ENCODE measurements around the gene MICU1. TPM values are rescaled to one million over a fixed set of nuclear protein-coding genes. Genes with fewer than 3 reads are reported as not detected.
"Not testable (repeated sequence)": the region's sequence is repeated elsewhere in the genome, so short reads cannot be mapped to it uniquely, and the experiment has no call there.

MICU1 gene
- total and polyA plus RNA-seq, 2 donors (not counting 3 experiments of a cell fraction or from before 2014, with no cell fraction given), result 27.5 to 48.0 TPM

DNA sequence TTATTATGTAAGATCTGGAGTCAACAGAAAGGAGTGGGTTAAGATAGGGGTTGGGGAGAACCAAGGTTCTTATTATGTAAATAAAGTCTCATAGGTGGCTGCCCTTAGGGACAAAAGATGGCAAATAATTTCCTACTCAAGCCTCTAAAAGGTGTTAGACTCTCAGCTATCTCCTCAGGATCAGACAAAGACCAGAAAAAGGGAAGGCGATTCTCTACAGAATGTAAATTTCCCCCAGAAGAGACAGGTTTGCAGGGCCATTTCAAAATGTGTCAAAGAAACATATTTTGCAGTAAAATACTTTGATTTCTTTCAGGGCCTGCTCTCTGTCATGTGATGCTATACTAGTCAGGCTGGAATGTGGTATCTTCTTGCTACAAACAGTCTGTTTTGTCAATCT lies 80.3 kb downstream of the MICU1 start:
- Histone ChIP-seq H2AFZ (ENCODE audit: low read depth, low read length) (no peak overlapping the region), H3K27me3 (ENCODE audit: control insufficient read depth in 2 of 2, insufficient read depth in 2 of 2, low read length in 2 of 2) (no peaks in the 10 kb centered on the region), H3K4me1 (ENCODE audit: control insufficient read depth, extremely low read depth, insufficient read depth, low read length) (no peaks in the 10 kb centered on the region), H4K20me1 (replicated peaks; ENCODE audit: control insufficient read depth, extremely low read depth, insufficient read depth, low read length) (no peaks in the 10 kb centered on the region), H3K9me1 (replicated peaks; ENCODE audit: control insufficient read depth, extremely low read depth, insufficient read depth, low read length) (no peaks in the 10 kb centered on the region), H3K9ac (replicated peaks; ENCODE audit: extremely low read depth, insufficient read depth, low read length) (no peak overlapping the region), H3K27ac (ENCODE audit: insufficient read depth, low read depth, low read length) (no peak overlapping the region), H3K4me2 (ENCODE audit: insufficient read depth, low read length) (no peak overlapping the region), H3K9me3 (replicated peaks; ENCODE audit: control insufficient read depth, insufficient read depth, low read length) (peaks cover 2% of the 10 kb centered on the region), H3K36me3 (ENCODE audit: control insufficient read depth in 2 of 2, extremely low read depth in 1 of 2, insufficient read depth in 2 of 2, low read length in 2 of 2) (peaks cover 0 to 5% of the 10 kb centered on the region in 2 experiments), H3K4me3 (replicated peaks in 1 of 3; ENCODE audit: insufficient read depth in 1 of 3, low read depth in 1 of 3, low read length in 3 of 3) (no peak overlapping the region), H3K79me2 (ENCODE audit: control insufficient read depth, insufficient read depth, low read length) (no peaks in the 10 kb centered on the region)
- TF ChIP-seq MYC (IDR thresholded peaks at IDR 0.05; ENCODE audit: low read depth, low read length) (no peak), JUN (IDR thresholded peaks at IDR 0.05; ENCODE audit: borderline replicate concordance, insufficient read depth, insufficient read length, low read depth) (no peak), GATA2 (IDR thresholded peaks at IDR 0.05; ENCODE audit: insufficient read depth, insufficient read length, low read depth, low read length) (no peak), POLR2AphosphoS5 (IDR thresholded peaks at IDR 0.05; ENCODE audit: insufficient read depth, low read depth, low read length) (no peak), FOS (IDR thresholded peaks at IDR 0.05; ENCODE audit: borderline replicate concordance, insufficient read depth, low read length) (no peak), EZH2 (IDR thresholded peaks at IDR 0.05; ENCODE audit: borderline replicate concordance, low read depth, low read length, severe bottlenecking) (no peak), POLR2A (IDR thresholded peaks at IDR 0.05; ENCODE audit: low read depth, low read length) (no peak)
- TF ChIP-seq, protein P1, sequence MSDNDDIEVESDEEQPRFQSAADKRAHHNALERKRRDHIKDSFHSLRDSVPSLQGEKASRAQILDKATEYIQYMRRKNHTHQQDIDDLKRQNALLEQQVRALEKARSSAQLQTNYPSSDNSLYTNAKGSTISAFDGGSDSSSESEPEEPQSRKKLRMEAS (IDR thresholded peaks at IDR 0.05; ENCODE audit: insufficient read depth, insufficient read length), result no peak
- TF ChIP-seq, protein P2, sequence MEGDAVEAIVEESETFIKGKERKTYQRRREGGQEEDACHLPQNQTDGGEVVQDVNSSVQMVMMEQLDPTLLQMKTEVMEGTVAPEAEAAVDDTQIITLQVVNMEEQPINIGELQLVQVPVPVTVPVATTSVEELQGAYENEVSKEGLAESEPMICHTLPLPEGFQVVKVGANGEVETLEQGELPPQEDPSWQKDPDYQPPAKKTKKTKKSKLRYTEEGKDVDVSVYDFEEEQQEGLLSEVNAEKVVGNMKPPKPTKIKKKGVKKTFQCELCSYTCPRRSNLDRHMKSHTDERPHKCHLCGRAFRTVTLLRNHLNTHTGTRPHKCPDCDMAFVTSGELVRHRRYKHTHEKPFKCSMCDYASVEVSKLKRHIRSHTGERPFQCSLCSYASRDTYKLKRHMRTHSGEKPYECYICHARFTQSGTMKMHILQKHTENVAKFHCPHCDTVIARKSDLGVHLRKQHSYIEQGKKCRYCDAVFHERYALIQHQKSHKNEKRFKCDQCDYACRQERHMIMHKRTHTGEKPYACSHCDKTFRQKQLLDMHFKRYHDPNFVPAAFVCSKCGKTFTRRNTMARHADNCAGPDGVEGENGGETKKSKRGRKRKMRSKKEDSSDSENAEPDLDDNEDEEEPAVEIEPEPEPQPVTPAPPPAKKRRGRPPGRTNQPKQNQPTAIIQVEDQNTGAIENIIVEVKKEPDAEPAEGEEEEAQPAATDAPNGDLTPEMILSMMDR (IDR thresholded peaks at IDR 0.05; ENCODE audit: extremely low read depth in 1 of 2, insufficient read depth in 1 of 2, low read depth in 1 of 2, low read length in 2 of 2), result no peak
- dilution Hi-C loops (cut with MboI; ENCODE audit: extremely low pct_ligation_motif_present, low sequenced_read_pairs) (no loop called here), intact Hi-C loops (cut with micrococcal nuclease) (no loop called here)
- ChIA-PET CTCF (no interaction called here), POLR2A (no interaction called here)
- BruUV-seq (replicated peaks), result no TSS peak
- no peak for FAIRE-seq
- DNase-seq (ENCODE audit: low read depth, low spot score), result no peak

DNA sequence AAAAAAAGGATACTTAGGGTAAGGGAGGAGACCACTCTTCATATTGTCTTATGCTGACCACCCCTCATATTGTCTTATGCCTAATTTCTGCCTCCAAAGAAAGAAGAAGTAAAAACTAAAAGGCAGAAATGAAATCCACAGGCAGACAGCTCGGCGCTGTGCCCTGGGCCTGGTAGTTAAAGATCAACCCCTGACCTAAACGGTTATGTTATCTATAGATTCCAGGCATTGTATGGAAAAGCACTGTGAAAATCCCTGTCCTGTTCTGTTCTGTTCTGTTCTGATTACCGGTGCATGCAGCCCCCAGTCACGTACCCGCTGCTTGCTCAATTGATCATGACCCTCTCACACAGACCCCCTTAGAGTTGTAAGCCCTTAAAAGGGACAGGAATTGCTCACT lies 82.0 kb downstream of the MICU1 start:
- H3K27ac ChIP-seq (ENCODE audit: insufficient read depth, low read depth, low read length); H3K27me3 ChIP-seq (ENCODE audit: control insufficient read depth in 2 of 2, insufficient read depth in 2 of 2, low read length in 2 of 2); DNase-seq (ENCODE audit: low read depth, low spot score); BruUV-seq (replicated peaks); H3K36me3 ChIP-seq (ENCODE audit: control insufficient read depth in 2 of 2, extremely low read depth in 1 of 2, insufficient read depth in 2 of 2, low read length in 2 of 2); H4K20me1 ChIP-seq (replicated peaks; ENCODE audit: control insufficient read depth, extremely low read depth, insufficient read depth, low read length); dilution Hi-C loops (cut with MboI; ENCODE audit: extremely low pct_ligation_motif_present, low sequenced_read_pairs); H3K4me3 ChIP-seq (replicated peaks in 1 of 3; ENCODE audit: insufficient read depth in 1 of 3, low read depth in 1 of 3, low read length in 3 of 3); H3K4me2 ChIP-seq (ENCODE audit: insufficient read depth, low read length); H3K4me1 ChIP-seq (ENCODE audit: control insufficient read depth, extremely low read depth, insufficient read depth, low read length); H3K9ac ChIP-seq (replicated peaks; ENCODE audit: extremely low read depth, insufficient read depth, low read length); H2AFZ ChIP-seq (ENCODE audit: low read depth, low read length); CTCF ChIA-PET; H3K9me3 ChIP-seq (replicated peaks; ENCODE audit: control insufficient read depth, insufficient read depth, low read length); H3K79me2 ChIP-seq (ENCODE audit: control insufficient read depth, insufficient read depth, low read length); H3K9me1 ChIP-seq (replicated peaks; ENCODE audit: control insufficient read depth, extremely low read depth, insufficient read depth, low read length); FAIRE-seq; POLR2A ChIA-PET; intact Hi-C loops (cut with micrococcal nuclease): not testable (repeated sequence)

All from endothelial cell of umbilical vein (primary cell).